ENCODE results near the gene ZNF90.
"Not testable (repeated sequence)": the region's sequence is repeated elsewhere in the genome, so short reads cannot be mapped to it uniquely, and the experiment has no call there.

ZNF90 gene

GRCh38 chr19:20102097-20102496, 24.3 kb downstream of the ZNF90 start:
- DNase-seq (ENCODE audit: low read depth in 2 of 2, low spot score in 1 of 2) = no peak

GRCh38 chr19:20103091-20103740, 25.4 kb downstream of the ZNF90 start:
- DNase-seq (ENCODE audit: low read depth in 2 of 2, low spot score in 1 of 2) = no peak

- DNase-seq (ENCODE audit: low read depth in 2 of 2, low spot score in 1 of 2) = no peak
These were observed 29.5 kb downstream of the ZNF90 start for GRCh38 chr19:20107301-20107700.

- DNase-seq (ENCODE audit: low read depth in 2 of 2, low spot score in 1 of 2) = not testable (repeated sequence)
These were observed 40.5 kb downstream of the ZNF90 start for GRCh38 chr19:20118064-20118839.

- DNase-seq (ENCODE audit: low read depth in 2 of 2, low spot score in 1 of 2) = no peak
These were observed 47.1 kb downstream of the ZNF90 start for GRCh38 chr19:20124879-20125278.

- not testable (repeated sequence) for DNase-seq (ENCODE audit: low read depth in 2 of 2, low spot score in 1 of 2)
These were observed 55.1 kb downstream of the ZNF90 start for GRCh38 chr19:20132933-20133332.

GRCh38 chr19:20137714-20138113, 59.9 kb downstream of the ZNF90 start:
- DNase-seq (ENCODE audit: low read depth in 2 of 2, low spot score in 1 of 2) = not testable (repeated sequence)

- no peak for DNase-seq (ENCODE audit: low read depth in 2 of 2, low spot score in 1 of 2)
These were observed 73.9 kb downstream of the ZNF90 start for GRCh38 chr19:20151617-20152145.

GRCh38 chr19:20152506-20152905, 74.7 kb downstream of the ZNF90 start:
- not testable (repeated sequence) for DNase-seq (ENCODE audit: low read depth in 2 of 2, low spot score in 1 of 2)

GRCh38 chr19:20153281-20153680, 75.5 kb downstream of the ZNF90 start:
- DNase-seq (ENCODE audit: low read depth in 2 of 2, low spot score in 1 of 2) = no peak

GRCh38 chr19:20154636-20155035, 76.8 kb downstream of the ZNF90 start:
- DNase-seq (ENCODE audit: low read depth in 2 of 2, low spot score in 1 of 2) = no peak

GRCh38 chr19:20162821-20163220, 85.0 kb downstream of the ZNF90 start:
- DNase-seq (ENCODE audit: low read depth in 2 of 2, low spot score in 1 of 2) = no peak

GRCh38 chr19:20164456-20164855, 86.7 kb downstream of the ZNF90 start:
- no peak for DNase-seq (ENCODE audit: low read depth in 2 of 2, low spot score in 1 of 2)

GRCh38 chr19:20165971-20166592, 88.3 kb downstream of the ZNF90 start:
- DNase-seq (ENCODE audit: low read depth in 2 of 2, low spot score in 1 of 2) = no peak

- peak; percentile 68 to 85 for DNase-seq (ENCODE audit: low read depth in 2 of 2, low spot score in 1 of 2)
These were observed 89.3 kb downstream of the ZNF90 start, which contains the start of gene ZNF486 for GRCh38 chr19:20167020-20167644. TSS of gene ZNF486 (plus strand) at chr19:20167214. CDS start at chr19:20167331, 117 bp downstream.

- DNase-seq (ENCODE audit: low read depth in 2 of 2, low spot score in 1 of 2) = no peak
These were observed 89.9 kb downstream of the ZNF90 start for GRCh38 chr19:20167651-20168122.
